Uterus (tissue), 4 donors: ENCODE data around the gene RPLP1. TPM values are rescaled to one million over a fixed set of nuclear protein-coding genes. Genes with fewer than 3 reads are reported as not detected.

Experiments used
- DNase-seq, 2 donors: peaks; one replicate each; pipeline ENCODE4 v3.0.0-alpha.2; 2019 to 2020
- H3K27ac ChIP-seq, 2 donors: fragments of 200-600 bp; sonication (generic); 1 replicate in 1 of 2; 2 replicates in 1 of 2; pipeline ENCODE4 v1.5.1; 2016 to 2018
- H3K27me3 ChIP-seq, 2 donors: fragments of 200-600 bp; sonication (generic); one replicate each; pipeline ENCODE4 v1.5.1; 2018 to 2019; ENCODE audit warnings: control low read depth in 1 of 2
- H3K36me3 ChIP-seq, 2 donors: fragments of 200-600 bp; sonication (generic); one replicate each; pipeline ENCODE4 v1.5.1; 2019; ENCODE audit warnings: control low read depth in 1 of 2
- H3K4me1 ChIP-seq, 2 donors: fragments of 200-600 bp; sonication (generic); one replicate each; pipeline ENCODE4 v1.5.1; 2018 to 2019; ENCODE audit warnings: control low read depth in 1 of 2
- H3K4me3 ChIP-seq, 2 donors: fragments of 200-600 bp; sonication (generic); 1 replicate in 1 of 2; 2 replicates in 1 of 2; pipeline ENCODE4 v1.5.1; 2018 to 2019; ENCODE audit warnings: mild to moderate bottlenecking in 1 of 2
- H3K9me3 ChIP-seq, 2 donors: fragments of 200-600 bp; sonication (generic); one replicate each; pipeline ENCODE4 v1.5.1; 2019; ENCODE audit warnings: control low read depth in 1 of 2
- CTCF ChIP-seq, 4 experiments: fragments of 200-600 bp in 2 of 4; fragments of 450-650 bp in 2 of 4; sonication (generic) in 2 of 4; IDR thresholded peaks; one replicate each; pipeline ENCODE4 v1.5.1; 2016 to 2019; ENCODE audit warnings: antibody characterized with exemption in 4 of 4, mild to moderate bottlenecking in 2 of 4, moderate library complexity in 1 of 4
- POLR2A ChIP-seq, 2 donors: fragments of 450-650 bp; IDR thresholded peaks; one replicate each; pipeline ENCODE4 v1.6.1; 2016; ENCODE audit warnings: antibody characterized with exemption in 2 of 2, mild to moderate bottlenecking in 1 of 2, moderate library complexity in 1 of 2
- intact Hi-C: fragments of 100-400 bp; cut with DNase I; formaldehyde crosslinking; loops from one replicate; pipeline ENCODE4 v1.15.1; 2023; ENCODE audit warnings: low total_unique reads
- total RNA-seq, 4 donors: library from RNA; depleted of rRNA in 3 of 4; stranded (reverse); fragments of >200 nt in 3 of 4; gene quantifications; one replicate each; pipeline versions ENCODE4 v1.1.0 to v1.2.4, GENCODE V29; 2014 to 2023
- donor health status: DM: yes; HTN: yes; CAD: no.

Gene RPLP1
- total RNA-seq, 4 donors from 2014 or later: 61.5 to 2,786 (median 1,440) TPM

GRCh38 chr15:69474291-69474690 is 21.7 kb downstream of the RPLP1 start:
- TF ChIP-seq CTCF (IDR thresholded peaks at IDR 0.05) (no peak), POLR2A (IDR thresholded peaks at IDR 0.05) (no peak)
- Histone ChIP-seq H3K4me3 (no peak overlapping the region), H3K27ac (no peak overlapping the region), H3K9me3 (no peaks in the 10 kb centered on the region), H3K4me1 (no peaks in the 10 kb centered on the region), H3K36me3 (no peaks in the 10 kb centered on the region), H3K27me3 (no peaks in the 10 kb centered on the region)
- intact Hi-C loops: no loop called here
- DNase-seq: no peak

GRCh38 chr15:69474846-69475455 is 22.3 kb downstream of the RPLP1 start:
- Histone ChIP-seq H3K4me1 (no peaks in the 10 kb centered on the region), H3K36me3 (no peaks in the 10 kb centered on the region), H3K27me3 (no peaks in the 10 kb centered on the region), H3K4me3 (no peak overlapping the region), H3K9me3 (no peaks in the 10 kb centered on the region), H3K27ac (no peak overlapping the region)
- intact Hi-C loops: loop anchor here (5.0 kb wide), 1 partner anchor 1012 kb away; no protein-coding TSS in a partner anchor
- TF ChIP-seq CTCF (IDR thresholded peaks at IDR 0.05): no peak
- no peak for TF ChIP-seq POLR2A (IDR thresholded peaks at IDR 0.05)
- DNase-seq: no peak

GRCh38 chr15:69475769-69476358 is 23.2 kb downstream of the RPLP1 start:
- H3K9me3 ChIP-seq: no peaks in the 10 kb centered on the region
- intact Hi-C loops: loop anchor here (5.0 kb wide), 1 partner anchor 1011 kb away; no protein-coding TSS in a partner anchor

GRCh38 chr15:69476704-69477473 is 24.3 kb downstream of the RPLP1 start:
- DNase-seq: no peak
- Histone ChIP-seq H3K9me3 (no peaks in the 10 kb centered on the region), H3K36me3 (no peaks in the 10 kb centered on the region), H3K4me1 (no peaks in the 10 kb centered on the region), H3K4me3 (no peak overlapping the region), H3K27me3 (no peaks in the 10 kb centered on the region), H3K27ac (no peak overlapping the region)
- intact Hi-C loops: loop anchor here (5.0 kb wide), 1 partner anchor 1010 kb away; no protein-coding TSS in a partner anchor
- TF ChIP-seq POLR2A (IDR thresholded peaks at IDR 0.05) (no peak), CTCF (IDR thresholded peaks at IDR 0.05) (no peak)

More at GRCh38 chr15:69475769-69476358, 23.2 kb downstream of the RPLP1 start:
- Histone ChIP-seq H3K4me1 (no peaks in the 10 kb centered on the region), H3K36me3 (no peaks in the 10 kb centered on the region), H3K27me3 (no peaks in the 10 kb centered on the region), H3K27ac (no peak overlapping the region), H3K4me3 (no peak overlapping the region)
- DNase-seq: peak; percentile 71 to 79
- TF ChIP-seq CTCF (IDR thresholded peaks at IDR 0.05): peak; percentile 81 to 88 (median 86)
- no peak for TF ChIP-seq POLR2A (IDR thresholded peaks at IDR 0.05)
